ENCODE data around the gene PTP4A2. TPM values are rescaled to one million over a fixed set of nuclear protein-coding genes. Genes with fewer than 3 reads are reported as not detected.
A peak's percentile ranks its signal among the peaks of the same experiment; 100 is the strongest.

Gene PTP4A2
- total RNA-seq, 1 experiment from 2014 or later: 201 TPM

DNA sequence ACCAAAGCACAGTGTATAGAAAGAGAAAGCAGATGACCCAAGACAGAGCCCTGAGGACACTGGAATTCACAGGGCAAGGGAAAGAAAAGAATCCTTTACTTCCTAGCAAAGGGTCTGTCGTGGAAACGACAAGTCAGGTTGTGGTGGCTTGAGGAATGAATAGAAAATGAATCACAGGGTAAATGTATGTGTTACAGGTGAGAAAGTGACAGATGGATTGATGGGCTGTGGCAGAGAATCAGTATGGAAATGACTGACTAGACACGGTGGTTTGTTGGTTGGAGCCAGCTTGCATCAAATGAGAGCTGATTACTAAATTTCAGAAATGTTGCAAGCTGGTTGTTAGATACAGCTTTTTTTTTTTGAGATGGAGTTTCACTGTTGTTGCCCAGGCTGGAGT is 46.9 kb downstream of the PTP4A2 start:
- no TSS peak for BruUV-seq (replicated peaks)
- TF ChIP-seq, protein P1, sequence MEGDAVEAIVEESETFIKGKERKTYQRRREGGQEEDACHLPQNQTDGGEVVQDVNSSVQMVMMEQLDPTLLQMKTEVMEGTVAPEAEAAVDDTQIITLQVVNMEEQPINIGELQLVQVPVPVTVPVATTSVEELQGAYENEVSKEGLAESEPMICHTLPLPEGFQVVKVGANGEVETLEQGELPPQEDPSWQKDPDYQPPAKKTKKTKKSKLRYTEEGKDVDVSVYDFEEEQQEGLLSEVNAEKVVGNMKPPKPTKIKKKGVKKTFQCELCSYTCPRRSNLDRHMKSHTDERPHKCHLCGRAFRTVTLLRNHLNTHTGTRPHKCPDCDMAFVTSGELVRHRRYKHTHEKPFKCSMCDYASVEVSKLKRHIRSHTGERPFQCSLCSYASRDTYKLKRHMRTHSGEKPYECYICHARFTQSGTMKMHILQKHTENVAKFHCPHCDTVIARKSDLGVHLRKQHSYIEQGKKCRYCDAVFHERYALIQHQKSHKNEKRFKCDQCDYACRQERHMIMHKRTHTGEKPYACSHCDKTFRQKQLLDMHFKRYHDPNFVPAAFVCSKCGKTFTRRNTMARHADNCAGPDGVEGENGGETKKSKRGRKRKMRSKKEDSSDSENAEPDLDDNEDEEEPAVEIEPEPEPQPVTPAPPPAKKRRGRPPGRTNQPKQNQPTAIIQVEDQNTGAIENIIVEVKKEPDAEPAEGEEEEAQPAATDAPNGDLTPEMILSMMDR (conservative IDR thresholded peaks at IDR 0.05): no peak
- TF ChIP-seq EZH2 (IDR thresholded peaks at IDR 0.05; ENCODE audit: low read depth): no peak
- no peaks in the 10 kb centered on the region for H3K27me3 ChIP-seq (ENCODE audit: insufficient read depth, low read depth)
- CTCF ChIA-PET: interaction anchor here (0.7 kb wide), 1 partner anchor 299 kb away, joined by 3 read pairs; no protein-coding TSS in a partner anchor
- H3K9me2 ChIP-seq (ENCODE audit: insufficient read depth): no peaks in the 10 kb centered on the region
- no peak overlapping the region for H3K4me3 ChIP-seq
- no peaks in the 10 kb centered on the region for H4K20me1 ChIP-seq (ENCODE audit: insufficient read depth)
- no peaks in the 10 kb centered on the region for H3K4me1 ChIP-seq (replicated peaks; ENCODE audit: insufficient read depth)
- DNase-seq: peak in 1 of 2 experiments; percentile 65
- H2AFZ ChIP-seq: no peak overlapping the region
- POLR2A ChIA-PET (ENCODE audit: unreplicated experiment): no interaction called here
- no peak overlapping the region for H3K4me2 ChIP-seq
- no peaks in the 10 kb centered on the region for H3F3A ChIP-seq (ENCODE audit: insufficient read depth, low read depth)
- intact Hi-C loops (cut with micrococcal nuclease; ENCODE audit: unreplicated experiment): no loop called here
- H3K36me3 ChIP-seq (ENCODE audit: low read depth): no peaks in the 10 kb centered on the region
- H3K27ac ChIP-seq: no peak overlapping the region
- no peaks in the 10 kb centered on the region for H3K9me3 ChIP-seq (ENCODE audit: insufficient read depth, low read depth)
- H3K79me2 ChIP-seq (ENCODE audit: low read depth): no peaks in the 10 kb centered on the region

GRCh38 chr1:31888291-31888690 is 49.9 kb downstream of the PTP4A2 start:
- intact Hi-C loops (cut with micrococcal nuclease; ENCODE audit: unreplicated experiment): no loop called here
- ChIA-PET CTCF (no interaction called here), POLR2A (ENCODE audit: unreplicated experiment) (no interaction called here)
- Histone ChIP-seq H3K79me2 (ENCODE audit: low read depth) (no peaks in the 10 kb centered on the region), H3K4me1 (replicated peaks; ENCODE audit: insufficient read depth) (no peaks in the 10 kb centered on the region), H3K27me3 (ENCODE audit: insufficient read depth, low read depth) (no peaks in the 10 kb centered on the region), H3K36me3 (ENCODE audit: low read depth) (no peaks in the 10 kb centered on the region), H2AFZ (no peak overlapping the region), H3K9me3 (ENCODE audit: insufficient read depth, low read depth) (no peaks in the 10 kb centered on the region), H4K20me1 (ENCODE audit: insufficient read depth) (no peaks in the 10 kb centered on the region), H3K27ac (no peak overlapping the region), H3K9me2 (ENCODE audit: insufficient read depth) (no peaks in the 10 kb centered on the region), H3K4me2 (no peak overlapping the region), H3F3A (ENCODE audit: insufficient read depth, low read depth) (no peaks in the 10 kb centered on the region), H3K4me3 (no peak overlapping the region)
- BruUV-seq (replicated peaks): no TSS peak
- no peak for DNase-seq
- TF ChIP-seq, protein P1 (conservative IDR thresholded peaks at IDR 0.05): no peak
- TF ChIP-seq EZH2 (IDR thresholded peaks at IDR 0.05; ENCODE audit: low read depth): no peak

DNA sequence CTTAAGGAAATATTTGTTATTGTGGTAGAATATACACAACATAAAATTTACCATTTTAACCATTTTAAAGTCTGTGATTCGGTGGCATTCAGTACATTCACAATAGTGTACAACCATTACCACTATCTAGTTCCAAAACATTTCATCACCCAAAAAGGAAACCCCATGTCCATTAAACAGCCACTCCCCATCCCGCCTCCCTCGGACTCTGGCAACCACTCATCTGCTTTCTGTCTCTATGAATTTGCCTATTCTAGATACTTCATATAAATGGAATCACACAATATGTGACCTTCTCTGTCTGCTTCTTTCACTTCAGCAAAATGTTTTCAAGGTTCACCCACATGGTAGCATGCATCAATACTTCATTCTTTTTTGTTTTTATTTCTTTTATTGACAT is 51.3 kb downstream of the PTP4A2 start:
- DNase-seq: no peak
- Histone ChIP-seq H2AFZ (no peak overlapping the region), H3K27me3 (ENCODE audit: insufficient read depth, low read depth) (no peaks in the 10 kb centered on the region), H3K79me2 (ENCODE audit: low read depth) (no peaks in the 10 kb centered on the region), H3K9me2 (ENCODE audit: insufficient read depth) (no peaks in the 10 kb centered on the region), H3K4me3 (no peak overlapping the region), H3F3A (ENCODE audit: insufficient read depth, low read depth) (no peaks in the 10 kb centered on the region), H3K4me1 (replicated peaks; ENCODE audit: insufficient read depth) (no peaks in the 10 kb centered on the region), H3K27ac (no peak overlapping the region), H4K20me1 (ENCODE audit: insufficient read depth) (no peaks in the 10 kb centered on the region), H3K36me3 (ENCODE audit: low read depth) (no peaks in the 10 kb centered on the region), H3K4me2 (no peak overlapping the region), H3K9me3 (ENCODE audit: insufficient read depth, low read depth) (no peaks in the 10 kb centered on the region)
- no TSS peak for BruUV-seq (replicated peaks)
- ChIA-PET POLR2A (ENCODE audit: unreplicated experiment) (no interaction called here), CTCF (no interaction called here)
- intact Hi-C loops (cut with micrococcal nuclease; ENCODE audit: unreplicated experiment): no loop called here
- TF ChIP-seq, protein P1 (conservative IDR thresholded peaks at IDR 0.05): no peak
- TF ChIP-seq EZH2 (IDR thresholded peaks at IDR 0.05; ENCODE audit: low read depth): no peak

All from PC-9 (cell line).